DMS53 treated with DMSO at 0.1 percent for 48 hours (cell line): ENCODE measurements around the gene MLF2.

ENCODE experiments used
- DNase-seq: peaks from one replicate; lab custom pipeline; 2025; ENCODE audit not compliant: unreplicated experiment; lab: John Stamatoyannopoulos, UW

MLF2 gene

DNA sequence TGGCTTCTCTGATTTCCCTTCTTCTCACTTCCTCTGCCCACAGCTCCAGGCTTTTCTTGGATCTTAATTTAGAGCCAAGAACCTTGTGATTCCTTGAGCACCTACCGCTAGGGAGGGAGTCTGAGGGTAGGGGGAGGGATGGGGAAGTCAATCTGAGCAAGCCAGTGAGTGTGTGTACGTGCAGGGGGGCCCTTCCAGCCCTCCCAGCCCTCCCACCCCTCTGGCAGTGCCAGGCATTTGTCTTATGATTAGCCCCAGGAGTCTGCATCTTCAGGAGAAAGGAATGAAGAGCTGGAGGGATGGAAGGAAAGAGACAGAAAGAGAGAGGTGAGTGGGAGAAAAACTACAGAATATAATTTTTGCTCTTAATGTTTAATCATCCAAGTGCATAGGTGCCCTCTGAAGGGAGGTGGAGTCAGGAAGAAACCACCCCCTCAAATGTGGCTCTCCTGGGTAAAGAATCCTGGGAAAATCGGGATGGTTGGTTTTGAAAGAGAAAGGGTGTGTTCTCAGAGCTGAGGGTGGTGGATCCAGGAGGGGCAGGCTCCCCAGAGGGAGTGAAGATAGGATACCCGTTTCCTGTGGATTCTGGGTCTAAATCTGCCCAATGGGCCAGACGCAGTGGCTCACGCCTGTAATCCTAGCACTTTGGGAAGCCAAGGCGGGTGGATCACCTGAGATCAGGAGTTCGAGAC is 54.4 kb downstream of the MLF2 start:
- DNase-seq = no peak
